Psoas muscle (tissue), 8 donors: ENCODE data around the gene UNC5C. TPM values are rescaled to one million over a fixed set of nuclear protein-coding genes. Genes with fewer than 3 reads are reported as not detected.

Experiments
- ATAC-seq, 4 donors: fragments of 200-7000 bp; cut with Tn5 transposase; one replicate each; pipeline ENCODE4 v1.9.1; 2020; ENCODE audit warnings: moderate library complexity in 3 of 4, mild to moderate bottlenecking in 2 of 4
- DNase-seq, 2 donors: peaks; one replicate each; pipeline ENCODE4 v3.0.0-alpha.2; 2020
- H3K27ac ChIP-seq: fragments of 200-600 bp; one replicate; pipeline ENCODE4 v1.8.0; 2022
- H3K27me3 ChIP-seq, 3 donors: fragments of 200-600 bp in 1 of 3; one replicate each; pipeline versions ENCODE4 v1.6.1 to v1.8.0; 2013 to 2022; ENCODE audit warnings: low read length in 2 of 3, mild to moderate bottlenecking in 2 of 3, moderate library complexity in 1 of 3; ENCODE audit not compliant: insufficient read depth in 3 of 3
- H3K36me3 ChIP-seq, 2 donors: fragments of 200-600 bp in 1 of 2; one replicate each; pipeline versions ENCODE4 v1.6.1 to v1.8.0; 2013 to 2022; ENCODE audit warnings: low read depth in 1 of 2, mild to moderate bottlenecking in 1 of 2, moderate library complexity in 1 of 2; ENCODE audit not compliant: insufficient read depth in 1 of 2
- H3K4me1 ChIP-seq: fragments of 200-600 bp; one replicate; pipeline ENCODE4 v1.8.0; 2022
- H3K4me3 ChIP-seq: fragments of 200-600 bp; one replicate; pipeline ENCODE4 v1.8.0; 2022; ENCODE audit warnings: mild to moderate bottlenecking
- H3K9me3 ChIP-seq: fragments of 200-600 bp; one replicate; pipeline ENCODE4 v1.8.0; 2022
- WGBS, 3 donors: extraction: QIAGEN DNeasy Blood & Tissue Kit; methylation state at CpG; one replicate each; pipeline versions ENCODE4 v1.1.6 to v1.1.7; 2013; 5-methylcytosine and 5-hydroxymethylcytosine counted together
- intact Hi-C, 2 donors: fragments of 100-400 bp; cut with DNase I; formaldehyde crosslinking; loops; one replicate each; pipeline versions ENCODE4 v1.11.0 to v1.14.2; 2022
- polyA plus RNA-seq, 3 donors: library from polyadenylated mRNA; stranded (reverse); fragments of 200-250 nt; gene quantifications; one replicate each; pipeline ENCODE4 v1.2.3, GENCODE V29; 2013
- total RNA-seq, 4 donors: library from RNA; stranded (reverse); fragmentation: NEBNext Ultra II Directional in 2 of 4; extraction: Animal tissue kit (Norgen Biotek cat#: 25700) in 2 of 4; gene quantifications; one replicate each; pipeline versions ENCODE4 v1.2.1 to v1.2.4, GENCODE V29; 2021 to 2023
- TF ChIP-seq, protein P1 (sequence below): fragments of 200-600 bp; IDR thresholded peaks from one replicate; pipeline ENCODE4 v1.8.0; 2022; ENCODE audit warnings: antibody characterized with exemption
- donor health status: healthy with polysubstance abuse.
- donor health status: DM: no; HTN: no; CAD: no; lungs with moderate emphysema.
- donor health status: Bipolar disorder and iron deficiency.
- donor health status: healthy.
- donor health status: DM: yes; HTN: yes; CAD: no.
- donor health status: DM: no; HTN: no; CAD: no.
- donor health status: DM: no; HTN: no; CAD: no.
- donor health status: DM: yes; HTN: yes; CAD: no.

Gene UNC5C
- total and polyA plus RNA-seq, 7 donors = 0.04 to 1.1 (median 0.19) TPM

DNA sequence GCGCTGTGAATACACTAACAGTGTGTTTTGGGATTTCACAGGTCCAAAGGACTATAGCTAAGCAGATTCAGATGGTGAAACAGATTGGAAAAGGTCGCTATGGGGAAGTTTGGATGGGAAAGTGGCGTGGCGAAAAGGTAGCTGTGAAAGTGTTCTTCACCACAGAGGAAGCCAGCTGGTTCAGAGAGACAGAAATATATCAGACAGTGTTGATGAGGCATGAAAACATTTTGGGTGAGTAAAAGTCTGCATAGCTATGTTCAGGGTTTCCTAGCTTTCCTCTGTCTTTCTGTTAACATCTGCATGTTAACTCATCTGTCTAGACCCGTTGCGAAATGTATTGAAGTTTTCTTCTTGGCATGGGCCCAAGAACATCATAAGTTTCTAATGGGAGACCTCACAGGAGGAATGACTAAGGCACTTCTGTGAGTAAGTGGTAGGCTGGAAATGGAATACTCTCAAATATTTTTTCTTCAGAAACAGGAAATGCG is 418.9 kb downstream of the UNC5C start:
- 58 to 66% (median 58%) methylated on average over 7 of the region's 7 CpGs for WGBS, 3 donors
- no peak overlapping the region for H3K4me3 ChIP-seq
- no peak for DNase-seq
- intact Hi-C loops = no loop called here
- TF ChIP-seq, protein P1, sequence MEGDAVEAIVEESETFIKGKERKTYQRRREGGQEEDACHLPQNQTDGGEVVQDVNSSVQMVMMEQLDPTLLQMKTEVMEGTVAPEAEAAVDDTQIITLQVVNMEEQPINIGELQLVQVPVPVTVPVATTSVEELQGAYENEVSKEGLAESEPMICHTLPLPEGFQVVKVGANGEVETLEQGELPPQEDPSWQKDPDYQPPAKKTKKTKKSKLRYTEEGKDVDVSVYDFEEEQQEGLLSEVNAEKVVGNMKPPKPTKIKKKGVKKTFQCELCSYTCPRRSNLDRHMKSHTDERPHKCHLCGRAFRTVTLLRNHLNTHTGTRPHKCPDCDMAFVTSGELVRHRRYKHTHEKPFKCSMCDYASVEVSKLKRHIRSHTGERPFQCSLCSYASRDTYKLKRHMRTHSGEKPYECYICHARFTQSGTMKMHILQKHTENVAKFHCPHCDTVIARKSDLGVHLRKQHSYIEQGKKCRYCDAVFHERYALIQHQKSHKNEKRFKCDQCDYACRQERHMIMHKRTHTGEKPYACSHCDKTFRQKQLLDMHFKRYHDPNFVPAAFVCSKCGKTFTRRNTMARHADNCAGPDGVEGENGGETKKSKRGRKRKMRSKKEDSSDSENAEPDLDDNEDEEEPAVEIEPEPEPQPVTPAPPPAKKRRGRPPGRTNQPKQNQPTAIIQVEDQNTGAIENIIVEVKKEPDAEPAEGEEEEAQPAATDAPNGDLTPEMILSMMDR = no peak
- no peaks in the 10 kb centered on the region for H3K4me1 ChIP-seq
- no peak overlapping the region for H3K27ac ChIP-seq
- peaks cover 0 to 11% of the 10 kb centered on the region in 2 donors for H3K36me3 ChIP-seq
- H3K9me3 ChIP-seq = no peaks in the 10 kb centered on the region
- H3K27me3 ChIP-seq = no peaks in the 10 kb centered on the region
- peak; percentile 56 to 82 (median 76) for ATAC-seq

DNA sequence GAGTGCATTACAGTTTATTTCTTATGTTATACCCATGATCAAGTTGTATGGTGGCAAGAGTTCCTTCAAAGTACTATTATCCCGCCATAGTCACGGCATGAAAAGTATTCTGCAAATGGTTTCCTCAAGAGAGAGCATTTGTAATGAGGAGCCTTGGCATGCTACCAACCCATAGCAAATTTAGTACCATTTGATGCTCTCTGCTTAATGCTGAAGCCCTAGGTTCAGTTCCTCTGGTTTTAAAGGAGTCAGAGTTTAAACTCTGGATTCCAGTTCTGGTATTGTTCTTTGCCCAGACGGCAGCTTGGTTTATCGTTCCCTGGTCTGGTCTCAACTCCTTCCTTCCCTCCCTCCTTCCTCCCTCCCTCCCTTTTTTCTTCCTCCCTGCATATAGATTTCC is 419.7 kb downstream of the UNC5C start:
- no peak overlapping the region for H3K4me3 ChIP-seq
- no peak for DNase-seq
- H3K27me3 ChIP-seq = no peaks in the 10 kb centered on the region
- TF ChIP-seq, protein P1 = no peak
- no peak for ATAC-seq
- no peaks in the 10 kb centered on the region for H3K9me3 ChIP-seq
- intact Hi-C loops = no loop called here
- WGBS, 3 donors = 61 to 77% (median 66%) methylated on average over 4 of the region's 4 CpGs
- no peak overlapping the region for H3K27ac ChIP-seq
- H3K4me1 ChIP-seq = no peaks in the 10 kb centered on the region
- peaks cover 0 to 11% of the 10 kb centered on the region in 2 donors for H3K36me3 ChIP-seq

DNA sequence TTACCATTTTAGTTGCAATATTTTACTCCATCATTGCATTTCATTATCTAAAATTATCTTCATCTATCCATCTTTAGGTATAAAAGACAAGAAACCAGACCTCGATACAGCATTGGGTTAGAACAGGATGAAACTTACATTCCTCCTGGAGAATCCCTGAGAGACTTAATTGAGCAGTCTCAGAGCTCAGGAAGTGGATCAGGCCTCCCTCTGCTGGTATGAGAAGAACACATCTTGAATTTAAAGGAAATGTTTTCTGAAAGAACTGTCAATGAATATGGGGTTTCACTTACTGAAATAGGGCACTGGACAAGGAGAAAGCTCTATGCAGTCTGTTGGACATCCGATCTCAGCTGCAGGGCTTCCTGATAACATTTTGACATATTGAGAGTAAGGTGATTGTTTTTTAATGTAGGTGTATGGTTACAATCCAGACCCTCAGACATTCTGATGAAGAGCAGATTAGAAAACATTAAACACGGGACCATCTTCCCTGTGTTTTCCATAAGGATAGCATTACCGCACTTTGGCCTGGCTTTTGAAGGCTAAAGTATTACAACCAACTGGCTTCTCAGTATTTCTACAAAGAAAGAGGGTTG is 423.8 kb downstream of the UNC5C start:
- H3K4me3 ChIP-seq = no peak overlapping the region
- WGBS, 3 donors = 62 to 70% (median 67%) methylated on average over 4 of the region's 4 CpGs
- H3K9me3 ChIP-seq = no peaks in the 10 kb centered on the region
- intact Hi-C loops = no loop called here
- H3K27ac ChIP-seq = no peak overlapping the region
- no peaks in the 10 kb centered on the region for H3K4me1 ChIP-seq
- no peaks in the 10 kb centered on the region for H3K27me3 ChIP-seq
- DNase-seq = no peak
- no peaks in the 10 kb centered on the region for H3K36me3 ChIP-seq
- TF ChIP-seq, protein P1 = peak; percentile 50
- ATAC-seq = peak in 2 of 4 donors; percentile 38 to 53

DNA sequence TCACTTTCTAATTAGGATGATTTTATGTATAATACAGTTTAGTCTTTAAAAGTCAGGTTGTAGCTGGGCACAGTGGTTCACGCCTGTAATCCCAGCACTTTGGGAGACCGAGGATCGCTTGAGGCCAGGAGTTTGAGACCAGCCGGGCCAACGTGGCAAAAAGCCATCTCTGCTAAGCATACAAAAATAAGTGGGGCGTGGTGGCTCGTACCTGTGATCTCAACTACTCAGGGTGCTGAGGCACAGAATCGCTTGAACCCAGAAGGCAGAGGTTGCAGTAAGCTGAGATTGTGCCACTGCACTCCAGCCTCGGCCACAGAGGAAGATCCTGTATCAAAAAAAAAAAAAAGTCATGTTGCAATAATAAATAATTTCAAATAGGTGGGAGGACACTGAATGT is 426.8 kb downstream of the UNC5C start:
- TF ChIP-seq, protein P1 = no peak
- Histone ChIP-seq H3K9me3 (no peaks in the 10 kb centered on the region), H3K27me3 (no peaks in the 10 kb centered on the region), H3K4me1 (no peaks in the 10 kb centered on the region), H3K36me3 (peaks cover 0 to 7% of the 10 kb centered on the region in 2 donors), H3K4me3 (no peak overlapping the region), H3K27ac (no peak overlapping the region)
- no peak for DNase-seq
- ATAC-seq = no peak
- 64 to 83% (median 79%) methylated on average over 9 of the region's 9 CpGs for WGBS, 3 donors
- intact Hi-C loops = no loop called here

DNA sequence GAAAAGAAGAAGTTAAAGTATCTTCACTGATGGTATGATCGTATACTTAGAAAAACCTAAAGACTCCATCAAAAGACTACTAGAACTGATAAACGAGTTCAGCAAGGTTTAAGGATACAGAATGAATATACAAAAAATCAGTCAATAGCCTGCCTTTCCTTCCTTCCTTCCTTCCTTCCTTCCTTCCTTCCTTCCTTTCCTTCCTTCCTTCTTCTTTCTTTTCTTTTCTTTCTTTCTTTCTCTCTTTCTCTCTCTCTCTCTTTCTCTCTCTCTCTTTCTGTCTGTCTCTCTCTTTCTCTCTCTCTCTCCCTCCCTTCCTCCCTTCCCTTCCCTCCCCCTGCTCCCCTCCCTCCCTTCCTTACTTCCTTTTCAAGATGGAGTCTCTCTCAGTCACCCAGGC is 428.3 kb downstream of the UNC5C start:
- TF ChIP-seq, protein P1 = no peak
- ATAC-seq (no peak), DNase-seq (no peak)
- no peaks in the 10 kb centered on the region for H3K27me3 ChIP-seq
- no peaks in the 10 kb centered on the region for H3K4me1 ChIP-seq
- H3K4me3 ChIP-seq = no peak overlapping the region
- H3K9me3 ChIP-seq = no peaks in the 10 kb centered on the region
- WGBS, 3 donors = 93 to 98% (median 94%) methylated on average over 2 of the region's 2 CpGs
- H3K36me3 ChIP-seq = peaks cover 0 to 19% of the 10 kb centered on the region in 2 donors
- H3K27ac ChIP-seq = no peak overlapping the region
- intact Hi-C loops = no loop called here
